Measurements from ENCODE around the gene MEX3C.

- TF ChIP-seq REST (IDR thresholded peaks at IDR 0.05; ENCODE audit: insufficient read depth in 1 of 2, low read depth in 2 of 2, low read length in 2 of 2) (no peak), POLR2AphosphoS5 (IDR thresholded peaks at IDR 0.05; ENCODE audit: low read depth, low read length) (no peak)
Observed at GRCh38 chr18:51192696-51193095, 4.8 kb downstream of the MEX3C start.
